Chondrocyte (in vitro differentiated cells): ENCODE results near the gene L3MBTL2. TPM values are rescaled to one million over a fixed set of nuclear protein-coding genes. Genes with fewer than 3 reads are reported as not detected.

Experiments used
- DNase-seq: peaks from one replicate; pipeline ENCODE4 v3.0.0; 2021; ENCODE audit warnings: mixed read lengths, low spot score
- H3K27ac Mint-ChIP-seq: one replicate; pipeline ENCODE4 v1.8.0; 2021; ENCODE audit warnings: mild to moderate bottlenecking, moderate library complexity, mixed read lengths; ENCODE audit not compliant: unreplicated experiment
- H3K27me3 Mint-ChIP-seq: 2 replicates; pipeline ENCODE4 v1.8.0; 2021; ENCODE audit warnings: low read depth, mixed read lengths
- H3K36me3 Mint-ChIP-seq: 2 replicates; pipeline ENCODE4 v1.8.0; 2021; ENCODE audit warnings: low read depth, mixed read lengths
- H3K4me1 Mint-ChIP-seq: 2 replicates; pipeline ENCODE4 v1.8.0; 2021; ENCODE audit warnings: low read depth, mild to moderate bottlenecking, mixed read lengths
- H3K4me3 Mint-ChIP-seq: one replicate; pipeline ENCODE4 v1.8.0; 2021; ENCODE audit warnings: mild to moderate bottlenecking, moderate library complexity, mixed read lengths; ENCODE audit not compliant: unreplicated experiment
- H3K9me3 Mint-ChIP-seq: 2 replicates; pipeline ENCODE4 v1.8.0; 2021; ENCODE audit warnings: low read depth, mixed read lengths
- total RNA-seq: library from RNA; stranded (reverse); gene quantifications from 3 replicates; pipeline ENCODE4 v1.2.1, GENCODE V29; 2021
- TF ChIP-seq, protein P1 (sequence below): fragments of 200-600 bp; sonication (generic); IDR thresholded peaks from 2 replicates; pipeline ENCODE4 v1.5.0; 2021; ENCODE audit warnings: antibody characterized with exemption, mild to moderate bottlenecking, moderate library complexity

Gene L3MBTL2
- total RNA-seq, 1 donor from 2014 or later = 17.7 TPM

DNA sequence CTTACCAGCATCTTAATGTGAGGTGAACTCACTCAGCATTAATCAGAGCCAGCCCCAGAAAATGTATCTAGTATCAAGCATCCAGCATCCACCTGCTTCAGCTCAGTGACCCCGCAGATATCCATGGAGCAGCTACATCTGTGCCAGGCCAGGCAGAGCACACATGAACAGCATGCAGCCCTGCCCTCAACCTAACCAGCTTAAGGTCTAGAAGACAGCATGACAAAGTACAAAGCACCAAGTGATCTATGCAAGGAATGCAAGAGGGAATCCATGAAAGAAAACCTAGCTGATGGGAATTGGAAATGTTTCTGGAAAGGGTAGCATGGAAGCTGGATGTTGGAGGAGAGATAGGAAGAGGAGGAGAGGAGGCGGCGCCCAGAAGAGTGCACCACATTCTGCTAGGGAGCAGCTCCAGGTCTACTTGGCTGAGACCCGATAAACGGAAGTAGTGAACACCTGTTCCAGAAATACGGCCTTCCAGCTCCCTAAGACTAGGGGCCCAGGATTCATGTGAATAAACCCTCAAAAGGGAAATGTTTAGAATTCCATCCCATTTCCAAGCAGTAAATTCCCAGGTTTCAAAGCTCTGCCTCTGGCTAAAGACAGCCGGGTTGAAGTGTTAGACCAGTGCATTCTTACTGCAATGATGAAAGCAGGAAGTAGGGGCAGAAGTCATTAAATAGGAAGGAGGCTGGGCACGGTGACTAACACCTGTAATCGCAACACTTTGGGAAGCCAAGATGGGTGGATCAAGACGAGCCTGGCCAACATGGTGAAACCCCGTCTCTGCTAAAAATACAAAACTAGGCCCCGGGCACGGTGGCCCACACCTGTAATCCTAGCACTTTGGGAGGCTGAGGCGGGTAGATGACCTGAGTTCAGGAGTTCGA lies 23.5 kb upstream of the L3MBTL2 start:
- Mint-ChIP-seq H3K9me3 (no peaks in the 10 kb centered on the region), H3K4me3 (no peak overlapping the region)

DNA sequence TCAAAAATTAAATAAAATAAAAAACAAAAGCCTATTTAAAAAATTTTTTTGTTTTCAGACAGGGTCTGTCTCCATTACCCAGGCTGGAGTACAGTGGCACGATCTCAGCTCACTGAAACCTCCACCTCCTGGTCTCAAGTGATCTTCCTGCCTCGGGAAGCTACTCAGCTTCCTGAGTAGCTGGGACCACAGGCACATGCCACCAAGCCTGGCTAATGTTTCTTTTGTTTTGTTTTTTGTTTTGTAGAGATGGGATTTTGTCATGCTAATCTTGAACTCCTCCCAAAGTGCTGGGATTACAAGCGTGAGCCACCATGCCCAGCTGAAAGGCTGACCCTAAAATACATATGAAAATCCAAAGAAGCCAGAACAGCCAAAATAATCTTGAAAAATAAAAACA lies 20.4 kb upstream of the L3MBTL2 start:
- Mint-ChIP-seq H3K4me3 (no peak overlapping the region), H3K4me1 (peaks cover 25% of the 10 kb centered on the region), H3K36me3 (peaks cover 1% of the 10 kb centered on the region), H3K27me3 (no peaks in the 10 kb centered on the region), H3K27ac (no peak overlapping the region), H3K9me3 (no peaks in the 10 kb centered on the region)
- TF ChIP-seq, protein P1, sequence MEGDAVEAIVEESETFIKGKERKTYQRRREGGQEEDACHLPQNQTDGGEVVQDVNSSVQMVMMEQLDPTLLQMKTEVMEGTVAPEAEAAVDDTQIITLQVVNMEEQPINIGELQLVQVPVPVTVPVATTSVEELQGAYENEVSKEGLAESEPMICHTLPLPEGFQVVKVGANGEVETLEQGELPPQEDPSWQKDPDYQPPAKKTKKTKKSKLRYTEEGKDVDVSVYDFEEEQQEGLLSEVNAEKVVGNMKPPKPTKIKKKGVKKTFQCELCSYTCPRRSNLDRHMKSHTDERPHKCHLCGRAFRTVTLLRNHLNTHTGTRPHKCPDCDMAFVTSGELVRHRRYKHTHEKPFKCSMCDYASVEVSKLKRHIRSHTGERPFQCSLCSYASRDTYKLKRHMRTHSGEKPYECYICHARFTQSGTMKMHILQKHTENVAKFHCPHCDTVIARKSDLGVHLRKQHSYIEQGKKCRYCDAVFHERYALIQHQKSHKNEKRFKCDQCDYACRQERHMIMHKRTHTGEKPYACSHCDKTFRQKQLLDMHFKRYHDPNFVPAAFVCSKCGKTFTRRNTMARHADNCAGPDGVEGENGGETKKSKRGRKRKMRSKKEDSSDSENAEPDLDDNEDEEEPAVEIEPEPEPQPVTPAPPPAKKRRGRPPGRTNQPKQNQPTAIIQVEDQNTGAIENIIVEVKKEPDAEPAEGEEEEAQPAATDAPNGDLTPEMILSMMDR = no peak
- no peak for DNase-seq

More for the DNA sequence above, 23.5 kb upstream of the L3MBTL2 start:
- H3K27ac Mint-ChIP-seq = peak overlapping the region; percentile 83
- TF ChIP-seq, protein P1 = no peak
- DNase-seq = no peak
- no peaks in the 10 kb centered on the region for H3K27me3 Mint-ChIP-seq
- peaks cover 30% of the 10 kb centered on the region for H3K4me1 Mint-ChIP-seq
- peaks cover 19% of the 10 kb centered on the region for H3K36me3 Mint-ChIP-seq

DNA sequence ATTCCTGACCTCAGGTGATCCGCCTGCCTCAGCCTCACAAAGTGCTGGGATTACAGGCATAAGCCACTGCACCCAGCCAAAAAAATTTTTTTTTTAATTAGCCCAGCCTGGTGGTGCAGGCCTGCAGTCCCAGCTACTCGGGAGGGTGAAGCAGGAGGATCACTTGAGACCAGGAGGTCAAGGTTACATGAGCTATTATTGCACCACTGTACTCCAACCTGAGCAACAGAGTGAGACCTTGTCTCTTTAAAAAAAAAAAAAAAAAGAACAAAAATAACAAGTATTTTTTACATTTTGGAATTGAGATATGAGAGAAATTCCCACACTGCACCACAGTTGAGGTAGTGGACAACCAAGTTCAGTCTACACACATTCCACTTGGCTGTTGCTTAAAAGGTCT lies 13.6 kb upstream of the L3MBTL2 start:
- H3K9me3 Mint-ChIP-seq = no peaks in the 10 kb centered on the region
- no peaks in the 10 kb centered on the region for H3K27me3 Mint-ChIP-seq
- TF ChIP-seq, protein P1 = no peak
- H3K36me3 Mint-ChIP-seq = no peaks in the 10 kb centered on the region
- no peaks in the 10 kb centered on the region for H3K4me1 Mint-ChIP-seq
- no peak overlapping the region for H3K4me3 Mint-ChIP-seq
- no peak overlapping the region for H3K27ac Mint-ChIP-seq
- peak; percentile 5 for DNase-seq

DNA sequence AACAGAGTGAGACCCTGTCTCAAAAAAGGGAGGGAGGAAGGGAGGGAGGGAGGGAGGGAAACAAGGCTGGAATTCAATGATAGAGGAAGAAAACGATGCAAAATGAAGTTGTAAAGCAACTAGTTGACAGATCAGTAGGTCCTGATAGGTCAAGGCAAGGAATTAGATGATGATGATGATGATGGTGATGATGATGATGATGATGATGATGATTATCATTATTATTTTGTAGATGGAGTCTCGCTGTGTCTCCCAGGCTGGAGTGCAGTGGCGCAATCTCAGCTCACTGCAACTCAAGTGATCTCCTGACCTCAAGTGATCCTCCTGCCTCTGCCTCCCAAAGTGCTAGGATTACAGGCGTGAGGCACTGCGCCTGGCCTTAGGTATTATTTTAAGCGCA lies 11.3 kb upstream of the L3MBTL2 start:
- Mint-ChIP-seq H3K36me3 (no peaks in the 10 kb centered on the region), H3K9me3 (no peaks in the 10 kb centered on the region), H3K4me3 (no peak overlapping the region), H3K27me3 (no peaks in the 10 kb centered on the region), H3K4me1 (peaks cover 14% of the 10 kb centered on the region), H3K27ac (no peak overlapping the region)
- TF ChIP-seq, protein P1 = no peak
- peak; percentile 5 for DNase-seq

DNA sequence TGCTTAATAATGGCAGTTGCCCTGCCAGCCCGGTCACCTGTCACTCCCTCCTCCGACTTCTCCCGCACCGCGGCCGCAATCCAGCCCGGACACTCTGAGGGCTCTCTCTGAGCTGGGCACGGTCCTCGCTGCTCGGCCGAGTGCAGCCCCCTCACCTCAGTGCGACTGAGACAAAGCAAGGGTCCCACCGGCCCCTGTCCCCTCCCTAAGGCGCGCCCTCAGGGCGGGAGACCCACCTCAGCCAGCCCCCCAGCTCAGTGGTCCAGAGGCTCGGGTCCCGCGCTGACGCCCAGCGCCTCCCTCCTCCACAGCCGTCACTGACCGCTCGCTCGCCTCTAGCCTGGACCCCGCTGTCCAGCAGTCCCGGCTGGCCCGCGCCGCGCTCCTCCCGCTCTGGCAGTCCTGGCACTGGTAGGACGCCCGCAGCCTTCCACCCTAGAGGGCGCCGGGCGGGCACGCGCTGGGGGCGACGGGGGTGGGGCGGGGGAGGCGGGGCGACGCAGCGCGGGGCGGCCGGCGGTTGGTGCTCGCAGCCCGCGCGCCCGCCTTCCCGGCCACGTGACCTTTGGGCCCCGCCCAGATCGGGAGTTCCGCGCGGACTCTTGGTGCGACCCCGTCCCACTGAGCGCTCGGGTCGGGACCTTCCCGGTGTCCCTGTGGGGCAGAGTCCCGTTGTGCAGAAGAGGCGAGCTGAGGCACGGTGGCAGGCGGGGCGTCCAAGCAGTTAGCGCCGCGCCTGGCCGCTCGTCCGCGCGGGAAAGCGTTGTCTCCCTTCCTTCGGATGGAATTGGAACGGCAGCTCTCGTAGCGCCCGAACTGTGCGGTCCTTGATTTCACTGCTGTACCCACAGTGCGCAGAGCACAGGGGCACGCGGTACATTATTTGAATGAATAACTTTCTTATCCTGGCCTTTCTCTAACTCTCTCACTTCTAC lies 7.8 kb upstream of the L3MBTL2 start:
- H3K27ac Mint-ChIP-seq = peak overlapping the region; percentile 58
- H3K4me1 Mint-ChIP-seq = peaks cover 14% of the 10 kb centered on the region
- H3K4me3 Mint-ChIP-seq = peak overlapping the region; percentile 85
- DNase-seq = peak; percentile 93
- H3K27me3 Mint-ChIP-seq = peaks cover 3% of the 10 kb centered on the region
- no peaks in the 10 kb centered on the region for H3K9me3 Mint-ChIP-seq
- H3K36me3 Mint-ChIP-seq = no peaks in the 10 kb centered on the region
- TF ChIP-seq, protein P1 = peak; percentile 55
